HepG2 (cell line): Measurements from ENCODE around the gene KCNT1. TPM values are rescaled to one million over a fixed set of nuclear protein-coding genes. Genes with fewer than 3 reads are reported as not detected.

ENCODE experiments used
- ATAC-seq: fragments of 200-7000 bp; cut with Tn5 transposase; 3 replicates; pipeline ENCODE4 v1.9.1; 2020; ENCODE audit warnings: mild to moderate bottlenecking, moderate library complexity
- BruUV-seq: library from RNA; stranded (reverse); fragments of 400-500 nt; replicated peaks from 2 replicates; lab custom pipeline; 2021; lab: Mats Ljungman, UMichigan
- CTCF ChIA-PET: fragments of 300-600 bp; formaldehyde crosslinking; extraction: SDS; loops from one replicate; lab custom pipeline; 2021; ENCODE audit warnings: low total read pairs, inconsistent platforms, low intra/inter-chr PET ratio; lab: Yijun Ruan, JAX
- POLR2A ChIA-PET: fragments of 350-600 bp; sonication (Branson Sonifier 250); formaldehyde crosslinking; loops from one replicate; lab custom pipeline; 2020; ENCODE audit warnings: antibody characterized with exemption, inconsistent platforms; lab: Yijun Ruan, JAX
- DNase-seq: peaks from one replicate; pipeline ENCODE4 v3.0.0-alpha.2; 2015; ENCODE audit warnings: low spot score
- FAIRE-seq: peaks from 3 replicates; lab custom pipeline; 2011; peaks lifted over from hg19 to GRCh38; lab: Jason Lieb, UNC
- H2AFZ ChIP-seq: one replicate; pipeline ENCODE4 v1.6.1; 2011; ENCODE audit warnings: low read length, inconsistent platforms
- H3K27ac ChIP-seq: fragments of 300-600 bp; 3 replicates; pipeline ENCODE4 v1.8.0; 2011; ENCODE audit warnings: mixed run types, mild to moderate bottlenecking, mixed read lengths, low read length, inconsistent platforms; ENCODE audit not compliant: insufficient read depth; ENCODE audit errors: extremely low read length
- H3K27me3 ChIP-seq, 2 experiments: fragments of 200-600 bp in 1 of 2; 2 replicates in 1 of 2; 3 replicates in 1 of 2; pipeline versions ENCODE4 v1.6.0 to v1.8.0; 2011; ENCODE audit warnings: low read length in 2 of 2, mild to moderate bottlenecking in 2 of 2, moderate library complexity in 2 of 2, inconsistent platforms in 1 of 2; ENCODE audit not compliant: insufficient read depth in 2 of 2, control insufficient read depth in 1 of 2
- H3K36me3 ChIP-seq, 2 experiments: fragments of 200-600 bp in 1 of 2; replicated peaks in 1 of 2; 2 replicates in 1 of 2; 3 replicates in 1 of 2; pipeline versions ENCODE4 v1.5.1 to v1.8.0; 2011; ENCODE audit warnings: low read length in 2 of 2, inconsistent platforms in 1 of 2; ENCODE audit not compliant: insufficient read depth in 2 of 2, control insufficient read depth in 1 of 2
- H3K4me1 ChIP-seq: 2 replicates; pipeline ENCODE4 v1.5.1; 2012; ENCODE audit warnings: low read length, inconsistent platforms; ENCODE audit not compliant: insufficient read depth
- H3K4me2 ChIP-seq: 2 replicates; pipeline ENCODE4 v1.6.0; 2011; ENCODE audit warnings: low read depth, low read length, inconsistent platforms
- H3K4me3 ChIP-seq, 3 experiments: fragments of 200-600 bp in 1 of 3; sonication (generic), shearing (Covaris generic) in 1 of 3; replicated peaks in 1 of 3; 2 replicates each; pipeline ENCODE4 v1.5.1; 2011 to 2016; ENCODE audit warnings: low read length in 3 of 3, inconsistent platforms in 2 of 3, low read depth in 2 of 3, mild to moderate bottlenecking in 2 of 3, control low read depth in 1 of 3, mixed read lengths in 1 of 3; ENCODE audit not compliant: insufficient read depth in 1 of 3
- H3K79me2 ChIP-seq: one replicate; pipeline ENCODE4 v1.6.1; 2011; ENCODE audit warnings: low read length, inconsistent platforms; ENCODE audit not compliant: insufficient read depth
- H3K9ac ChIP-seq: 2 replicates; pipeline ENCODE4 v1.6.0; 2011; ENCODE audit warnings: mild to moderate bottlenecking, low read depth, low read length, inconsistent platforms; ENCODE audit not compliant: insufficient read depth
- H3K9me3 ChIP-seq: 2 replicates; pipeline ENCODE4 v1.5.1; 2012; ENCODE audit warnings: mild to moderate bottlenecking, low read length
- H4K20me1 ChIP-seq: 2 replicates; pipeline ENCODE4 v1.6.0; 2011; ENCODE audit warnings: inconsistent platforms, mild to moderate bottlenecking, low read length, moderate library complexity; ENCODE audit not compliant: insufficient read depth
- CTCF ChIP-seq: sonication (generic); formaldehyde crosslinking; IDR thresholded peaks from 2 replicates; pipeline ENCODE4 v1.5.0; 2020; ENCODE audit warnings: mild to moderate bottlenecking, missing genetic modification reagents, moderate library complexity
- FOXC1 ChIP-seq: sonication (generic); formaldehyde crosslinking; IDR thresholded peaks from 2 replicates; pipeline ENCODE4 v1.8.0; 2022; ENCODE audit warnings: mild to moderate bottlenecking, missing genetic modification reagents, borderline replicate concordance
- WGBS: methylation state at CpG from one replicate; pipeline ENCODE4 v1.1.6; 2017; ENCODE audit warnings: low lambda C conversion rate; 5-methylcytosine and 5-hydroxymethylcytosine counted together
- in situ Hi-C: cut with HindIII; loops from 2 replicates; pipeline ENCODE4 v1.10.0; 2017; ENCODE audit warnings: low pct_unique_long_range_greater_than_20kb; ENCODE audit not compliant: extremely low pct_ligation_motif_present
- intact Hi-C: fragments of 100-400 bp; cut with micrococcal nuclease; formaldehyde crosslinking; loops from one replicate; pipeline ENCODE4 v1.10.0; 2022; ENCODE audit not compliant: unreplicated experiment
- polyA plus RNA-seq, 8 experiments: library from polyadenylated mRNA; depleted of rRNA in 3 of 8; stranded (reverse) in 7 of 8; unstranded in 1 of 8; fragments of >200 nt; fragmentation: Illumina TruSeq in 4 of 8; extraction: Trizol in 4 of 8; gene quantifications; 2 replicates each; pipeline versions ENCODE4 v1.2.1 to v1.2.3, GENCODE V29; 2011 to 2016; ENCODE audit warnings: low read depth in 4 of 8, missing spikeins in 1 of 8, mixed read lengths in 1 of 8; ENCODE audit not compliant: insufficient read depth in 1 of 8
- total RNA-seq, 5 experiments: library from RNA; depleted of rRNA; stranded (reverse); fragments of >200 nt; fragmentation: Illumina TruSeq; extraction: Trizol; gene quantifications; 2 replicates each; pipeline ENCODE4 v1.2.3, GENCODE V29; 2016; ENCODE audit warnings: low read depth in 1 of 5
- TF ChIP-seq, protein P1 (sequence below): sonication (generic); formaldehyde crosslinking; IDR thresholded peaks from 2 replicates; pipeline ENCODE4 v1.5.1; 2020; ENCODE audit warnings: mild to moderate bottlenecking, missing genetic modification reagents, moderate library complexity

KCNT1 gene
- total and polyA plus RNA-seq, 2 of the 13 experiments (the other 11 are each of a cell fraction or from before 2014, with no cell fraction given): not detected

DNA sequence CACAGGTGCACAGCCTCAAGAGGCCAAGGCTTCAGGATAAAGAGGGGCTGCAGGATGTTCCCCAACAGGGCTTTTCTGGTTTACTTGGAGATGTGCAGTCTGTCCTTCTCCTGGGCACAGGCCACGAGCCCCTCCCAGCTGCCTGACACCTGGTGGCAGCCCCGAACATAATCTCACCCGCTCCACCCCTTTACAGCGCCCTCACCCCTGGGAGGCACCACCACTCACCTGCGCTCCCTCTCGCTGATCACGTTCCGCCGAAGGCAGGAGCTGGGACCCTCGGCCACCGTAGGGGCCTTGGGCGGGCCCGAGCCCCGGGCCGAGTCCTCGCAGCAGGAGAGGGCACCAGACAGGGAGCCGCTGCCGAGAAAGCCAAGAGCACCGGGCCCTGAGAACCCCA, 3.2 kb upstream of the KCNT1 start:
- 25% methylated on average over 8 of the region's 19 CpGs for WGBS
- H3K4me3 ChIP-seq: peak overlapping the region in 1 of 3 experiments; percentile 30; a peak in 1 of 6 replicates

More for the DNA sequence above, 3.2 kb upstream of the KCNT1 start:
- Histone ChIP-seq H3K9ac (no peak overlapping the region), H4K20me1 (0 out of 2 replicates have a peak, but pooled peaks cover 4% of the 10 kb centered on the region), H3K4me2 (peak overlapping the region; percentile 34; the same call in 1 of the 2 replicates), H3K36me3 (no peaks in the 10 kb centered on the region), H3K27me3 (peaks cover 29 to 81% of the 10 kb centered on the region in 2 experiments), H3K79me2 (no peaks in the 10 kb centered on the region), H2AFZ (no peak overlapping the region), H3K4me1 (no peaks in the 10 kb centered on the region), H3K9me3 (no peaks in the 10 kb centered on the region), H3K27ac (no peak overlapping the region)
- ATAC-seq: peak; percentile 21
- in situ Hi-C loops (no loop called here), intact Hi-C loops (no loop called here)
- ChIA-PET CTCF (no interaction called here), POLR2A (no interaction called here)
- no peak for FAIRE-seq
- TF ChIP-seq, protein P1, sequence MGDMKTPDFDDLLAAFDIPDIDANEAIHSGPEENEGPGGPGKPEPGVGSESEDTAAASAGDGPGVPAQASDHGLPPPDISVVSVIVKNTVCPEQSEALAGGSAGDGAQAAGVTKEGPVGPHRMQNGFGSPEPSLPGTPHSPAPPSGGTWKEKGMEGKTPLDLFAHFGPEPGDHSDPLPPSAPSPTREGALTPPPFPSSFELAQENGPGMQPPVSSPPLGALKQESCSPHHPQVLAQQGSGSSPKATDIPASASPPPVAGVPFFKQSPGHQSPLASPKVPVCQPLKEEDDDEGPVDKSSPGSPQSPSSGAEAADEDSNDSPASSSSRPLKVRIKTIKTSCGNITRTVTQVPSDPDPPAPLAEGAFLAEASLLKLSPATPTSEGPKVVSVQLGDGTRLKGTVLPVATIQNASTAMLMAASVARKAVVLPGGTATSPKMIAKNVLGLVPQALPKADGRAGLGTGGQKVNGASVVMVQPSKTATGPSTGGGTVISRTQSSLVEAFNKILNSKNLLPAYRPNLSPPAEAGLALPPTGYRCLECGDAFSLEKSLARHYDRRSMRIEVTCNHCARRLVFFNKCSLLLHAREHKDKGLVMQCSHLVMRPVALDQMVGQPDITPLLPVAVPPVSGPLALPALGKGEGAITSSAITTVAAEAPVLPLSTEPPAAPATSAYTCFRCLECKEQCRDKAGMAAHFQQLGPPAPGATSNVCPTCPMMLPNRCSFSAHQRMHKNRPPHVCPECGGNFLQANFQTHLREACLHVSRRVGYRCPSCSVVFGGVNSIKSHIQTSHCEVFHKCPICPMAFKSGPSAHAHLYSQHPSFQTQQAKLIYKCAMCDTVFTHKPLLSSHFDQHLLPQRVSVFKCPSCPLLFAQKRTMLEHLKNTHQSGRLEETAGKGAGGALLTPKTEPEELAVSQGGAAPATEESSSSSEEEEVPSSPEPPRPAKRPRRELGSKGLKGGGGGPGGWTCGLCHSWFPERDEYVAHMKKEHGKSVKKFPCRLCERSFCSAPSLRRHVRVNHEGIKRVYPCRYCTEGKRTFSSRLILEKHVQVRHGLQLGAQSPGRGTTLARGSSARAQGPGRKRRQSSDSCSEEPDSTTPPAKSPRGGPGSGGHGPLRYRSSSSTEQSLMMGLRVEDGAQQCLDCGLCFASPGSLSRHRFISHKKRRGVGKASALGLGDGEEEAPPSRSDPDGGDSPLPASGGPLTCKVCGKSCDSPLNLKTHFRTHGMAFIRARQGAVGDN (CRISPR knock-in tag): peak; percentile 8; the same call in 1 of the 2 replicates
- peak; percentile 21; the same call in 1 of the 2 replicates for TF ChIP-seq CTCF (CRISPR knock-in tag)
- TF ChIP-seq FOXC1: no peak
- DNase-seq: no peak
- no TSS peak for BruUV-seq
